Naive B cell (primary cell): ENCODE measurements around the gene NTM. TPM values are rescaled to one million over a fixed set of nuclear protein-coding genes. Genes with fewer than 3 reads are reported as not detected.
A peak's percentile ranks its signal among the peaks of the same experiment; 100 is the strongest.
"Not testable (repeated sequence)": the region's sequence is repeated elsewhere in the genome, so short reads cannot be mapped to it uniquely, and the experiment has no call there.

ENCODE experiments used
- ATAC-seq, 2 donors: fragments of 150-1000 bp; cut with Tn5 transposase; 2 replicates each; pipeline ENCODE4 v1.10.0; 2021; ENCODE audit warnings: low read depth in 2 of 2, mild to moderate bottlenecking in 2 of 2, moderate library complexity in 2 of 2
- DNase-seq: peaks from one replicate; pipeline ENCODE4 v3.0.0; 2022
- H3K27ac Mint-ChIP-seq, 6 donors: one replicate each; pipeline ENCODE4 v1.8.0; 2020 to 2022; ENCODE audit warnings: mild to moderate bottlenecking in 6 of 6, mixed read lengths in 6 of 6, moderate library complexity in 5 of 6, inconsistent platforms in 2 of 6
- H3K27me3 Mint-ChIP-seq, 3 donors: one replicate each; pipeline ENCODE4 v1.8.0; 2021 to 2022; ENCODE audit warnings: mixed read lengths in 3 of 3, mild to moderate bottlenecking in 1 of 3
- H3K36me3 Mint-ChIP-seq, 2 donors: one replicate each; pipeline ENCODE4 v1.8.0; 2020 to 2022; ENCODE audit warnings: mixed read lengths in 2 of 2, inconsistent platforms in 1 of 2, mild to moderate bottlenecking in 1 of 2
- H3K4me1 Mint-ChIP-seq, 3 donors: one replicate each; pipeline ENCODE4 v1.8.0; 2020 to 2022; ENCODE audit warnings: mixed read lengths in 3 of 3, inconsistent platforms in 1 of 3, mild to moderate bottlenecking in 1 of 3, moderate library complexity in 1 of 3
- H3K4me3 Mint-ChIP-seq, 8 donors: one replicate each; pipeline ENCODE4 v1.8.0; 2020 to 2022; ENCODE audit warnings: mild to moderate bottlenecking in 8 of 8, mixed read lengths in 8 of 8, moderate library complexity in 8 of 8, inconsistent platforms in 2 of 8
- H3K9me3 Mint-ChIP-seq, 7 donors: one replicate each; pipeline ENCODE4 v1.8.0; 2020 to 2022; ENCODE audit warnings: mixed read lengths in 7 of 7, mild to moderate bottlenecking in 5 of 7, inconsistent platforms in 2 of 7, moderate library complexity in 1 of 7
- polyA plus RNA-seq, 6 donors: library from polyadenylated mRNA; unstranded; fragments of 300-500 nt; fragmentation: Illumina TruSeq; gene quantifications; one replicate each; pipeline ENCODE4 v1.2.3, GENCODE V29; 2021; ENCODE audit warnings: low read depth in 6 of 6

NTM gene
- polyA plus RNA-seq, 6 donors from 2014 or later: not detected

GRCh38 chr11:132346558-132347148 lies 976.2 kb downstream of the NTM start:
- no peak for ATAC-seq
- Mint-ChIP-seq H3K27ac (no peak overlapping the region), H3K4me1 (no peaks in the 10 kb centered on the region), H3K27me3 (no peaks in the 10 kb centered on the region), H3K4me3 (no peak overlapping the region), H3K9me3 (peaks cover 0 to 15% (median 4%) of the 10 kb centered on the region in 7 donors), H3K36me3 (no peaks in the 10 kb centered on the region)
- DNase-seq: no peak

GRCh38 chr11:132347156-132348090 lies 977.0 kb downstream of the NTM start:
- DNase-seq: no peak
- H3K4me3 Mint-ChIP-seq: no peak overlapping the region
- no peaks in the 10 kb centered on the region for H3K4me1 Mint-ChIP-seq
- no peaks in the 10 kb centered on the region for H3K27me3 Mint-ChIP-seq
- no peak overlapping the region for H3K27ac Mint-ChIP-seq
- no peaks in the 10 kb centered on the region for H3K36me3 Mint-ChIP-seq
- H3K9me3 Mint-ChIP-seq: peaks cover 0 to 15% (median 4%) of the 10 kb centered on the region in 7 donors
- no peak for ATAC-seq

GRCh38 chr11:132349811-132350733 lies 979.7 kb downstream of the NTM start:
- H3K36me3 Mint-ChIP-seq: no peaks in the 10 kb centered on the region
- DNase-seq (no peak), ATAC-seq (no peak)
- H3K4me1 Mint-ChIP-seq: no peaks in the 10 kb centered on the region
- no peak overlapping the region for H3K4me3 Mint-ChIP-seq
- H3K27ac Mint-ChIP-seq: no peak overlapping the region
- peaks cover 0 to 20% (median 5%) of the 10 kb centered on the region in 7 donors for H3K9me3 Mint-ChIP-seq
- no peaks in the 10 kb centered on the region for H3K27me3 Mint-ChIP-seq

GRCh38 chr11:132351050-132351449 lies 980.6 kb downstream of the NTM start:
- Mint-ChIP-seq H3K4me1 (no peaks in the 10 kb centered on the region), H3K36me3 (no peaks in the 10 kb centered on the region)

GRCh38 chr11:132352497-132352896 lies 982.1 kb downstream of the NTM start:
- Mint-ChIP-seq H3K27ac (no peak overlapping the region), H3K27me3 (no peaks in the 10 kb centered on the region), H3K4me3 (no peak overlapping the region), H3K9me3 (peaks cover 2 to 25% (median 5%) of the 10 kb centered on the region in 7 donors), H3K36me3 (no peaks in the 10 kb centered on the region), H3K4me1 (no peaks in the 10 kb centered on the region)
- DNase-seq (no peak), ATAC-seq (no peak)

More at GRCh38 chr11:132351050-132351449, 980.6 kb downstream of the NTM start:
- H3K4me3 Mint-ChIP-seq: no peak overlapping the region
- no peak overlapping the region for H3K27ac Mint-ChIP-seq
- ATAC-seq (no peak), DNase-seq (no peak)
- no peaks in the 10 kb centered on the region for H3K27me3 Mint-ChIP-seq
- H3K9me3 Mint-ChIP-seq: peaks cover 0 to 21% (median 5%) of the 10 kb centered on the region in 7 donors

- no peak for ATAC-seq
- Mint-ChIP-seq H3K9me3 (peaks cover 2 to 21% (median 5%) of the 10 kb centered on the region in 7 donors), H3K4me3 (no peak overlapping the region), H3K27ac (no peak overlapping the region), H3K4me1 (peaks cover 0 to under 1% (median 0%) of the 10 kb centered on the region in 3 donors), H3K27me3 (no peaks in the 10 kb centered on the region), H3K36me3 (no peaks in the 10 kb centered on the region)
- no peak for DNase-seq
Observed at GRCh38 chr11:132353255-132353654, 982.8 kb downstream of the NTM start.

- peaks cover 0 to 5% (median 0%) of the 10 kb centered on the region in 3 donors for H3K4me1 Mint-ChIP-seq
- H3K27ac Mint-ChIP-seq: no peak overlapping the region
- DNase-seq (no peak), ATAC-seq (no peak)
- no peaks in the 10 kb centered on the region for H3K27me3 Mint-ChIP-seq
- H3K36me3 Mint-ChIP-seq: no peaks in the 10 kb centered on the region
- peaks cover under 1 to 25% (median 3%) of the 10 kb centered on the region in 7 donors for H3K9me3 Mint-ChIP-seq
- H3K4me3 Mint-ChIP-seq: no peak overlapping the region
Observed at GRCh38 chr11:132357811-132358572, 987.6 kb downstream of the NTM start.

- H3K4me1 Mint-ChIP-seq: peaks cover 0 to 5% (median 0%) of the 10 kb centered on the region in 3 donors
- H3K27me3 Mint-ChIP-seq: no peaks in the 10 kb centered on the region
- H3K36me3 Mint-ChIP-seq: no peaks in the 10 kb centered on the region
- peaks cover 1 to 27% (median 4%) of the 10 kb centered on the region in 7 donors for H3K9me3 Mint-ChIP-seq
- H3K4me3 Mint-ChIP-seq: no peak overlapping the region
- H3K27ac Mint-ChIP-seq: no peak overlapping the region
- DNase-seq (no peak), ATAC-seq (no peak)
Observed at GRCh38 chr11:132358573-132358953, 988.1 kb downstream of the NTM start.

- Mint-ChIP-seq H3K36me3 (no peaks in the 10 kb centered on the region), H3K27me3 (no peaks in the 10 kb centered on the region), H3K9me3 (peaks cover 0 to 27% (median 4%) of the 10 kb centered on the region in 7 donors), H3K4me3 (no peak overlapping the region), H3K27ac (no peak overlapping the region), H3K4me1 (peaks cover 0 to 5% (median 0%) of the 10 kb centered on the region in 3 donors)
- DNase-seq (no peak), ATAC-seq (no peak)
Observed at GRCh38 chr11:132361011-132361550, 990.7 kb downstream of the NTM start.

GRCh38 chr11:132365650-132366049 lies 995.2 kb downstream of the NTM start:
- H3K4me3 Mint-ChIP-seq: no peak overlapping the region
- H3K9me3 Mint-ChIP-seq: peaks cover 0 to 22% (median 8%) of the 10 kb centered on the region in 7 donors
- no peak for ATAC-seq

GRCh38 chr11:132367293-132367692 lies 996.9 kb downstream of the NTM start:
- Mint-ChIP-seq H3K4me3 (no peak overlapping the region), H3K9me3 (peaks cover 2 to 22% (median 8%) of the 10 kb centered on the region in 7 donors), H3K4me1 (no peaks in the 10 kb centered on the region), H3K27ac (peak overlapping the region in 1 of 6 donors; percentile 22), H3K27me3 (no peaks in the 10 kb centered on the region), H3K36me3 (no peaks in the 10 kb centered on the region)
- DNase-seq: no peak
- no peak for ATAC-seq

More at GRCh38 chr11:132365650-132366049, 995.2 kb downstream of the NTM start:
- H3K4me1 Mint-ChIP-seq: no peaks in the 10 kb centered on the region
- H3K27ac Mint-ChIP-seq: no peak overlapping the region
- H3K27me3 Mint-ChIP-seq: no peaks in the 10 kb centered on the region
- no peaks in the 10 kb centered on the region for H3K36me3 Mint-ChIP-seq
- no peak for DNase-seq

GRCh38 chr11:132370114-132370513 lies 999.7 kb downstream of the NTM start:
- DNase-seq, H3K27ac Mint-ChIP-seq, H3K4me3 Mint-ChIP-seq, H3K4me1 Mint-ChIP-seq, H3K27me3 Mint-ChIP-seq, H3K36me3 Mint-ChIP-seq, ATAC-seq: not testable (repeated sequence)
- peaks cover 2 to 11% (median 7%) of the 10 kb centered on the region in 7 donors for H3K9me3 Mint-ChIP-seq
